GM12878 (cell line): Measurements from ENCODE around the gene FRK. TPM values are rescaled to one million over a fixed set of nuclear protein-coding genes. Genes with fewer than 3 reads are reported as not detected.

ENCODE experiments used
- ATF3 ChIP-seq: IDR thresholded peaks from 2 replicates; pipeline ENCODE4 v1.6.1; 2011; ENCODE audit warnings: low read depth, mild to moderate bottlenecking, low read length, moderate library complexity, borderline replicate concordance; ENCODE audit errors: extremely low read depth
- BHLHE40 ChIP-seq, 2 experiments: fragments of 450-650 bp in 1 of 2; IDR thresholded peaks; 2 replicates each; pipeline ENCODE4 v1.6.1; 2011 to 2017; ENCODE audit warnings: low read depth in 2 of 2, borderline replicate concordance in 1 of 2, improper control_type of control experiment in 1 of 2, low read length in 1 of 2, mild to moderate bottlenecking in 1 of 2
- BMI1 ChIP-seq: fragments of 450-650 bp; IDR thresholded peaks from 2 replicates; pipeline ENCODE4 v1.6.1; 2016; ENCODE audit warnings: mild to moderate bottlenecking, moderate library complexity, borderline replicate concordance
- DPF2 ChIP-seq: fragments of 450-650 bp; IDR thresholded peaks from 2 replicates; pipeline ENCODE4 v1.6.1; 2017; ENCODE audit warnings: mild to moderate bottlenecking
- EED ChIP-seq: sonication (generic); IDR thresholded peaks from 2 replicates; pipeline ENCODE4 v1.6.1; 2016; ENCODE audit warnings: antibody characterized with exemption, low read depth
- EP300 ChIP-seq, 2 experiments: fragments of 150-350 bp in 1 of 2; IDR thresholded peaks; 2 replicates each; pipeline ENCODE4 v1.6.1; 2011 to 2012; ENCODE audit warnings: low read depth in 2 of 2, low read length in 2 of 2, borderline replicate concordance in 1 of 2, improper control_type of control experiment in 1 of 2, inconsistent platforms in 1 of 2; ENCODE audit not compliant: control insufficient read depth in 1 of 2
- ESRRA ChIP-seq: IDR thresholded peaks from 2 replicates; pipeline ENCODE4 v1.6.1; 2012; ENCODE audit warnings: mild to moderate bottlenecking, low read length, improper control_type of control experiment
- EZH2 ChIP-seq: IDR thresholded peaks from 2 replicates; pipeline ENCODE4 v1.6.1; 2012; ENCODE audit warnings: low read depth, mild to moderate bottlenecking, control low read depth, inconsistent platforms, low read length, borderline replicate concordance; ENCODE audit not compliant: control insufficient read depth
- FOS ChIP-seq: IDR thresholded peaks from 3 replicates; pipeline ENCODE4 v1.6.1; 2011; ENCODE audit warnings: borderline replicate concordance; ENCODE audit not compliant: insufficient read length; ENCODE audit errors: extremely low read depth
- FOXM1 ChIP-seq: IDR thresholded peaks from 2 replicates; pipeline ENCODE4 v1.6.1; 2012; ENCODE audit warnings: low read depth, mild to moderate bottlenecking, inconsistent platforms, low read length, moderate library complexity
- GABPA ChIP-seq: IDR thresholded peaks from 2 replicates; pipeline ENCODE4 v1.6.1; 2014; ENCODE audit warnings: antibody characterized with exemption, low read depth, mild to moderate bottlenecking, inconsistent platforms
- HDAC6 ChIP-seq: fragments of 200-600 bp; sonication (generic); IDR thresholded peaks from one replicate; pipeline ENCODE4 v1.8.0; 2017; ENCODE audit warnings: antibody characterized with exemption; ENCODE audit not compliant: unreplicated experiment
- IRF4 ChIP-seq: IDR thresholded peaks from 2 replicates; pipeline ENCODE4 v1.6.1; 2011; ENCODE audit warnings: low read depth, low read length
- JUND ChIP-seq: IDR thresholded peaks from 2 replicates; pipeline ENCODE4 v1.6.1; 2012; ENCODE audit warnings: low read depth, mild to moderate bottlenecking, low read length, improper control_type of control experiment, moderate library complexity
- KLF5 ChIP-seq: fragments of 450-650 bp; IDR thresholded peaks from 2 replicates; pipeline ENCODE4 v1.6.1; 2014; ENCODE audit warnings: mild to moderate bottlenecking; ENCODE audit not compliant: partially characterized antibody
- PML ChIP-seq: IDR thresholded peaks from 2 replicates; pipeline ENCODE4 v1.6.1; 2012; ENCODE audit warnings: low read length, inconsistent platforms
- POU2F2 ChIP-seq: IDR thresholded peaks from 3 replicates; pipeline ENCODE4 v1.6.1; 2011; ENCODE audit warnings: low read depth, mild to moderate bottlenecking, low read length, borderline replicate concordance
- RUNX3 ChIP-seq: IDR thresholded peaks from 2 replicates; pipeline ENCODE4 v1.6.1; 2012; ENCODE audit warnings: low read length, inconsistent platforms
- SKIL ChIP-seq: fragments of 450-650 bp; IDR thresholded peaks from 2 replicates; pipeline ENCODE4 v1.6.1; 2017; ENCODE audit warnings: mild to moderate bottlenecking, low read depth, inconsistent platforms; ENCODE audit not compliant: poor library complexity, severe bottlenecking
- SMC3 ChIP-seq: IDR thresholded peaks from 2 replicates; pipeline ENCODE4 v1.6.1; 2011; ENCODE audit warnings: low read length, improper control_type of control experiment, borderline replicate concordance
- SP1 ChIP-seq: IDR thresholded peaks from one replicate; pipeline ENCODE4 v1.6.1; 2011; ENCODE audit warnings: low read depth, low read length
- TARDBP ChIP-seq: IDR thresholded peaks from 2 replicates; pipeline ENCODE4 v1.6.1; 2016; ENCODE audit warnings: borderline replicate concordance
- WRNIP1 ChIP-seq: IDR thresholded peaks from 2 replicates; pipeline ENCODE4 v1.6.1; 2011; ENCODE audit warnings: low read depth, low read length, improper control_type of control experiment, borderline replicate concordance
- YY1 ChIP-seq: IDR thresholded peaks from 2 replicates; pipeline ENCODE4 v1.6.1; 2011; ENCODE audit warnings: low read depth, mild to moderate bottlenecking, low read length
- polyA plus RNA-seq, 11 experiments: library from polyadenylated mRNA; depleted of rRNA in 4 of 11; unstranded in 6 of 11; stranded (reverse) in 5 of 11; fragments of >200 nt; fragmentation: Nextera tagmentation in 4 of 11; fragmentation: Illumina TruSeq in 1 of 11; extraction: Ambion mirVana in 4 of 11; extraction: Trizol in 1 of 11; gene quantifications; 1 replicate in 1 of 11; 2 replicates in 10 of 11; pipeline versions ENCODE4 v1.2.1 to v1.2.3, GENCODE V29; 2011 to 2016; ENCODE audit warnings: inconsistent platforms in 2 of 11, missing spikeins in 2 of 11, low read depth in 1 of 11
- total RNA-seq, 4 experiments: library from RNA; depleted of rRNA in 3 of 4; stranded (reverse); fragments of >200 nt in 3 of 4; fragmentation: Illumina TruSeq in 1 of 4; extraction: Trizol in 1 of 4; gene quantifications; 2 replicates each; pipeline versions ENCODE4 v1.2.1 to v1.2.3, GENCODE V29; 2013 to 2021
- TF ChIP-seq, protein P1 (sequence below): fragments of 450-650 bp; formaldehyde crosslinking; IDR thresholded peaks from 2 replicates; pipeline ENCODE4 v1.4.0; 2022; ENCODE audit warnings: mild to moderate bottlenecking, moderate library complexity
- TF ChIP-seq, protein P2 (sequence below): fragments of 450-650 bp; IDR thresholded peaks from 2 replicates; pipeline ENCODE4 v1.6.1; 2014; ENCODE audit warnings: mild to moderate bottlenecking

FRK gene
- total and polyA plus RNA-seq, 10 of the 15 experiments (the other 5 are each of a cell fraction or from before 2014, with no cell fraction given), result 0.29 to 2.4 (median 1.2) TPM

GRCh38 chr6:116010790-116011401 lies 49.8 kb downstream of the FRK start (continued):
- peak; percentile 25; the same call in 1 of the 2 replicates for TF ChIP-seq FOXM1
- TF ChIP-seq JUND, result no peak
- no peak for TF ChIP-seq GABPA
- TF ChIP-seq PML, result no peak
- no peak for TF ChIP-seq BHLHE40 (IDR thresholded peaks at IDR 0.05; ENCODE audit: borderline replicate concordance in 1 of 2, low read depth in 2 of 2, low read length in 1 of 2)
- TF ChIP-seq DPF2, result no peak
- no peak for TF ChIP-seq ESRRA
- TF ChIP-seq RUNX3, result no peak
- no peak for TF ChIP-seq BMI1
- TF ChIP-seq SKIL, result no peak
- TF ChIP-seq TARDBP, result no peak
- no peak for TF ChIP-seq EED
- TF ChIP-seq, protein P1, sequence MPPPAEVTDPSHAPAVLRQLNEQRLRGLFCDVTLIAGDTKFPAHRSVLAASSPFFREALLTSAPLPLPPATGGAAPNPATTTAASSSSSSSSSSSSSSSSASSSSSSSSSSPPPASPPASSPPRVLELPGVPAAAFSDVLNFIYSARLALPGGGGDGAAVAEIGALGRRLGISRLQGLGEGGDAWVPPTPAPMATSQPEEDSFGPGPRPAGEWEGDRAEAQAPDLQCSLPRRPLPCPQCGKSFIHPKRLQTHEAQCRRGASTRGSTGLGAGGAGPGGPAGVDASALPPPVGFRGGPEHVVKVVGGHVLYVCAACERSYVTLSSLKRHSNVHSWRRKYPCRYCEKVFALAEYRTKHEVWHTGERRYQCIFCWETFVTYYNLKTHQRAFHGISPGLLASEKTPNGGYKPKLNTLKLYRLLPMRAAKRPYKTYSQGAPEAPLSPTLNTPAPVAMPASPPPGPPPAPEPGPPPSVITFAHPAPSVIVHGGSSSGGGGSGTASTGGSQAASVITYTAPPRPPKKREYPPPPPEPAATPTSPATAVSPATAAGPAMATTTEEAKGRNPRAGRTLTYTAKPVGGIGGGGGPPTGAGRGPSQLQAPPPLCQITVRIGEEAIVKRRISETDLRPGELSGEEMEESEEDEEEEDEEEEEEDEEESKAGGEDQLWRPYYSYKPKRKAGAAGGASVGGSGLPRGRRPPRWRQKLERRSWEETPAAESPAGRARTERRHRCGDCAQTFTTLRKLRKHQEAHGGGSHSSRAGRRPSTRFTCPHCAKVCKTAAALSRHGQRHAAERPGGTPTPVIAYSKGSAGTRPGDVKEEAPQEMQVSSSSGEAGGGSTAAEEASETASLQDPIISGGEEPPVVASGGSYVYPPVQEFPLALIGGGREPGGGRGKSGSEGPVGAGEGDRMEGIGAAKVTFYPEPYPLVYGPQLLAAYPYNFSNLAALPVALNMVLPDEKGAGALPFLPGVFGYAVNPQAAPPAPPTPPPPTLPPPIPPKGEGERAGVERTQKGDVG, result no peak
- TF ChIP-seq SP1, result no peak
- no peak for TF ChIP-seq WRNIP1
- TF ChIP-seq HDAC6, result no peak
- no peak for TF ChIP-seq IRF4
- TF ChIP-seq SMC3, result peak; percentile 93
- no peak for TF ChIP-seq ATF3
- no peak for TF ChIP-seq EZH2
- no peak for TF ChIP-seq FOS
- peak; percentile 68 for TF ChIP-seq YY1
- no peak for TF ChIP-seq EP300 (IDR thresholded peaks at IDR 0.05; ENCODE audit: borderline replicate concordance in 1 of 2, control insufficient read depth in 1 of 2, low read depth in 2 of 2, low read length in 2 of 2)
- TF ChIP-seq, protein P2, sequence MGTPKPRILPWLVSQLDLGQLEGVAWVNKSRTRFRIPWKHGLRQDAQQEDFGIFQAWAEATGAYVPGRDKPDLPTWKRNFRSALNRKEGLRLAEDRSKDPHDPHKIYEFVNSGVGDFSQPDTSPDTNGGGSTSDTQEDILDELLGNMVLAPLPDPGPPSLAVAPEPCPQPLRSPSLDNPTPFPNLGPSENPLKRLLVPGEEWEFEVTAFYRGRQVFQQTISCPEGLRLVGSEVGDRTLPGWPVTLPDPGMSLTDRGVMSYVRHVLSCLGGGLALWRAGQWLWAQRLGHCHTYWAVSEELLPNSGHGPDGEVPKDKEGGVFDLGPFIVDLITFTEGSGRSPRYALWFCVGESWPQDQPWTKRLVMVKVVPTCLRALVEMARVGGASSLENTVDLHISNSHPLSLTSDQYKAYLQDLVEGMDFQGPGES, result no peak
- no peak for TF ChIP-seq KLF5
- TF ChIP-seq POU2F2, result no peak
